ENCODE data around the gene ENTPD2. TPM values are rescaled to one million over a fixed set of nuclear protein-coding genes. Genes with fewer than 3 reads are reported as not detected.

ENTPD2 gene
- total and polyA plus RNA-seq, 9 of the 15 experiments (the other 6 are each of a cell fraction or from before 2014, with no cell fraction given): 0.04 to 0.60 (median 0.14) TPM; not detected in 4

GRCh38 chr9:137078701-137079400 is 25.0 kb upstream of the ENTPD2 start:
- H3K9ac ChIP-seq (ENCODE audit: insufficient read depth in 1 of 2, low read depth in 2 of 2, low read length in 2 of 2): peak overlapping the region in 1 of 2 experiments; percentile 37; a peak in 1 of 4 replicates
- POLR2A ChIA-PET: interaction anchor here (0.6 to 1.0 kb wide), 2 partner anchors 9 to 50 kb away, joined by 3 read pairs; partner anchors contain the start of gene SAPCD2
- no peaks in the 10 kb centered on the region for H3K27me3 ChIP-seq (ENCODE audit: control insufficient read depth in 2 of 2, insufficient read depth in 2 of 2, low read length in 2 of 2)

More at GRCh38 chr9:137078701-137079400, 25.0 kb upstream of the ENTPD2 start:
- Histone ChIP-seq H3K36me3 (ENCODE audit: control insufficient read depth, insufficient read depth, low read length) (peaks cover 10% of the 10 kb centered on the region; the same call in 1 of the 3 replicates), H3K9me3 (replicated peaks; ENCODE audit: control insufficient read depth, insufficient read depth, low read depth, low read length) (no peaks in the 10 kb centered on the region), H3K4me1 (replicated peaks in 1 of 2; ENCODE audit: control insufficient read depth in 2 of 2, insufficient read depth in 2 of 2, low read length in 2 of 2) (peaks cover 21 to 75% of the 10 kb centered on the region in 2 experiments), H3K4me2 (ENCODE audit: insufficient read depth, low read length) (no peak overlapping the region), H3K4me3 (no peak overlapping the region), H3K27ac (ENCODE audit: extremely low read depth, low read depth, low read length) (no peak overlapping the region), H2AFZ (ENCODE audit: low read depth, low read length) (no peak overlapping the region), H3K9me1 (ENCODE audit: control insufficient read depth, insufficient read depth, low read length) (no peaks in the 10 kb centered on the region), H3K79me2 (ENCODE audit: control insufficient read depth, insufficient read depth, low read length) (no peaks in the 10 kb centered on the region; the same call in 2 of the 3 replicates), H4K20me1 (replicated peaks; ENCODE audit: control insufficient read depth, insufficient read depth, low read length) (no peaks in the 10 kb centered on the region)
- intact Hi-C loops (cut with micrococcal nuclease) (no loop called here), in situ Hi-C loops (cut with MboI) (no loop called here)
- TF ChIP-seq ZBTB33 (CRISPR knock-in tag; IDR thresholded peaks at IDR 0.05): peak; percentile 93
- TF ChIP-seq ZNF146 (CRISPR knock-in tag; IDR thresholded peaks at IDR 0.05; ENCODE audit: unreplicated experiment): no peak
- no peak for TF ChIP-seq ZNF395 (CRISPR knock-in tag; IDR thresholded peaks at IDR 0.05)
- no peak for TF ChIP-seq ZNF184 (CRISPR knock-in tag; IDR thresholded peaks at IDR 0.05)
- no peak for TF ChIP-seq NEUROD1 (IDR thresholded peaks at IDR 0.05; ENCODE audit: borderline replicate concordance, low read depth, low read length, partially characterized antibody)
- TF ChIP-seq HNRNPL (IDR thresholded peaks at IDR 0.05; ENCODE audit: low read depth, low read length): no peak
- TF ChIP-seq ETV1 (tag; conservative IDR thresholded peaks at IDR 0.05; ENCODE audit: low read depth): no peak
- TF ChIP-seq ZNF436 (CRISPR knock-in tag; IDR thresholded peaks at IDR 0.05): no peak
- no peak for TF ChIP-seq RBM14 (IDR thresholded peaks at IDR 0.05; ENCODE audit: borderline replicate concordance, insufficient read depth, low read depth, low read length)
- TF ChIP-seq POLR2G (IDR thresholded peaks at IDR 0.05; ENCODE audit: low read depth, low read length): 0 out of 2 replicates have a peak, but pooled peaks have one; percentile 15
- no peak for TF ChIP-seq HDAC6 (IDR thresholded peaks at IDR 0.05; ENCODE audit: low read depth, low read length)
- TF ChIP-seq ZNF699 (CRISPR knock-in tag; IDR thresholded peaks at IDR 0.05; ENCODE audit: insufficient replicate concordance): no peak
- TF ChIP-seq ATF3 (IDR thresholded peaks at IDR 0.05): peak; percentile 25; the same call in 1 of the 2 replicates
- TF ChIP-seq ATF3 (CRISPR knock-in tag; conservative IDR thresholded peaks at IDR 0.05): no peak
- no peak for FAIRE-seq
- CTCF ChIA-PET (ENCODE audit: low intra/inter-chr PET ratio): no interaction called here
- no peak for ATAC-seq
- DNase-seq (ENCODE audit: extremely low read depth in 1 of 4, low spot score in 3 of 4): no peak
- no TSS peak for BruUV-seq (replicated peaks)
- WGBS (ENCODE audit: insufficient coverage, low coverage, missing lambda C conversion rate): 73% methylated on average over 34 of the region's 51 CpGs

Data from K562 (cell line).